GM18867 (cell line): Measurements from ENCODE around the gene GNAI2.
"Not testable (repeated sequence)": the region's sequence is repeated elsewhere in the genome, so short reads cannot be mapped to it uniquely, and the experiment has no call there.

Experiments
- ATAC-seq: cut with Tn5 transposase; IDR thresholded peaks from one replicate; pipeline ENCODE4 v1.9.1; 2021; ENCODE audit warnings: mild to moderate bottlenecking, moderate library complexity; ENCODE audit not compliant: unreplicated experiment

The GNAI2 gene

DNA sequence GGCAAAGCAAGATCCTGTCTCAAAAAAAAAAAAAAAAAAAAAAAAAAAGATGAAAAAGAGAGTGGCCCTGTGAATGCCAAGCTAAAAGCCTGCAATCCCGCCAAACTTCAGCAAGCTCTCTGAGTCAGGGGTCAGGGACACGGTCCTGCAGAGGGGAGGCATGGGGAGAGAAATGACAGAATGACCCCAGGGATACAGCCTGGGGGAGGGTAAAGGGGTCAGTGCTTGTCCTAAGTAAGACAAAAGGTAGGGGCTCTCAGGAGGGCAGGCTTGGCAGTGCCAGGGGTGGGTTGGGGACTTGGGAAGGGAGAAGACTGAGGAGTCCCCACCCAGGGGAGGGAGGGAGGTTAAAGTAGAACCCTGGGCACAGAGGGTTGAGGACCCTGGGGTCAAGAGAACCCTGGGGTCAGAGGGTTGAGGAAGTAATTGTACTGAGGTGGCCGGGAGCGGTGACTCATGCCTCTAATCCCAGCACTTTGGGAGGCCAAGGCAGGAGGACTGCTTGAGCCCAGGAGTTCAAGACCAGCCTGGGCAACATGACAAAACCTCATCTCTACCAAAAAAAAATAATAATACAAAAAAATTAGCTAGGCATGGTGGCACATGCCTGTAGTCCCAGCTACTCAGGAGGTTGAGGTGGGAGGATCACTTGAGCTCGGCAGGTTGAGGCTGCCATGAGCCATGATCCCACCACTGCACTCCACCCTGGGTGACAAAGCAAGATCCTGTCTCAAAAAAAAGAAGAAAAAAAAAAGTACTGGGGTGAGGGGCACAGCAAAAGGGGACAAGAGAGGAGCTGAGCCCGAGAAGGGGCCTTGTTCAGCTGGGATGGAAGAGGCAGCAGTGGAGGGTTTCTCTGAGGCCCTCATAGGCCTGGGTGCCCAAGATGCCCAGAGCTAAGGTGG is 27.7 kb downstream of the GNAI2 start:
- ATAC-seq, result no peak

DNA sequence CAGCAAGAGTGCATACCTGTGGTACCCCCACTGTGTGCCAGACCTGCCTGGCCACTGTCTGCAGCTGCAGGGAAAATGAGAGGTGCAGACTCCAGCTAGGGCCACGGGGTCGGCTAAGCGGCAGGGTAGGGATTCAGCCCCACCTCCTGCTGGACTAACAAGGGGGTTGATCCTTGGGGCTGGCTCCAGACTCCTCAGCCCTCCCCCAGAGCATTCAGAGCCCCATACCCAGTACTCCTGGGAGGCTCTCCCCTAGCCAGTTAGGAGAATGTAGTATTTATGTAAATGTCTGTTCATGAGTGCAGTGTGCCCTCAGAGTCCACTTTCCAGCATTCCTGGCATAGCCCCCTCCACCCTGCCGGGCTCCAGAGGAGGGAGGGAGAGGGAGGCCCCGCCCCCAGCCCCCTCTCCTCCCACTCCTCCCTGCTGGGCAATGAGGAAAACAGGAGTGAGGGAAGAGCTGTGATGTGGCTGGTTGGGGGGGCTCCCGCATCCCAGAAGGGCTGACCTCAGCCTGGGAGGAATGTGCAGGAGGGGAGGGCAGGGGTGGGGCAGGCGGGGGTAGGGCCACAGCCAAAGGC is 28.5 kb downstream of the GNAI2 start:
- ATAC-seq, result no peak

DNA sequence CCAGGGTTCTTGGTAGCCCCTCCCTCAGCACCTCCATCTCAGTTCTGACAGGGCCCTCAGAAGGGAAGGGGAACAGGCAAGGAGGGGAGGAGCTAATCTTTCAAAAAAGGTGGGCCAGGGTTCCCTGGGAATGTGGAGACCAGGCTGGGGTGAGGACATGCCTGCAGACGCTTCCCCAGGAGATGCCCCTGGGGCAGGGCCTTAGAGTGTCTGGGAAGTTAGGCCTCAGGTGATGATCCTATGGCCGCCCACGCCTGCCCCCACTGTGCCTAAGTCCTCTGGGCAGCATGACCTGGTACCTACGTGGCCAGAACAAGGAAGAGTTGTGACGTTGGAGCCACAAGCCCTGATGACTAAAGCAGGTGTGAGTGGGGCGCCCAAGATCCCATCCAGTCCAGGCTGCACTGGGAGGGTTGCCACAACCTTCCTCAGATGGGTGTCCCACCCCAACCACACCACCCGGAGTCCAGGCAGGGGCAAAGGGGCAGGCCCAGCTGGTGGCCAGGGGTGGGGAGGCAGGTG is 29.0 kb downstream of the GNAI2 start:
- no peak for ATAC-seq

DNA sequence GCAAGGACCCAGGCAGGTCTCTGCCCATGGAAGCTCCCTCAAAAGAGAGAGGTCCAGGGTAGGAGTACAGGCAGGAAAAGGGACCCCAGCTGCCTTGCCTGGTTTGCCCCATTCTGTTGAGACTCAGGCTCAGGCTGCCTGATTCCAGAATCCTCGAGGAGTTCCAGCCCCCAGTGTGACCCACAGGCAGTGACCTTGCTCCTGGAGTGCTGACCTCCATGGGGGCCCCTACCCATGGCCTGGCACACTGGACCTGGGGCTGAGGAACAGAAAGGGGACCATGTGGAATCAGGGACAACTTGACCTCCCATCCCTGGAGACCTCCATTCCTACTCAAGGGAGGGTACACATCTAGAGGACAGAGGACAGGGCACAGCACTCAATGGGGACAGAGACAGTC is 29.6 kb downstream of the GNAI2 start:
- ATAC-seq, result no peak

DNA sequence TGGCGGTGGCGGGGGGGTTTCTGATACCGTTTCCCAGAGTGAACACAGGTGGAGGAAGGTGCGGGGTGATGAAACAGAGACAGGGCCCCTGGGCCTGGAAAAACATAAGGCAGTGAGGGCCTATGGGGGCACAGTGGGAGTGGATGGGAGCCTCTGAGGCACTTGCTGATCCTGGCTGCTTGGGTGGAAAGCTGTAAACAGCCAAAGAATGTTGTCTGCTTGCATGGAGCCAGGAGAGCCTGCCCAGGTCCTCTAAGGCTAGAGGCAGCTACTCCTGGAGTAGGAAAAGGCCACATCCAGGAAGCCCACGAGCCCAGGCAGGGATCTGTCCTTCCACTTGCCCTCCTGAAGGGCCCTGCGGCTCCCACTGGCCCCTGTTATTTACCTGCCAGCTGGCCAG is 30.0 kb downstream of the GNAI2 start:
- no peak for ATAC-seq

DNA sequence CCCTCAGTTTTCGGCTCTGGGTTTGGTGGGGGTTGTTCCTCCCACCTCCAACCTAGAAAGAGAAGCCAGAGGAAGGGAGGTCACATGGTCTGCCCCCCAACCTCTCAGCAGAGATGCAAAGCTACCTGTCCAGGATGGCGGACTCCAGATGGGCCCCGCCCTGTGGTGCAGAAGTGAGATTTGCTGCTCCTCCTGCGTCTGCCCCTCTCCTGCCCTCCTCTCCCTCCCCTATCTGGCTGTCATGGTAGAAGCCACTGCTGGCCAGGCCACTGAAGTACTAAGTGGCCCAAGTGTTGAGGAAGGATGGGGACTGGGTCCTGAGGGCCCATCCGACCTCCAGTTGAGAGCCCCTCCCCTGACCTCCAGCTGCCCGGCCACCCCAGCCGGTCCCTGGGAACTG is 30.8 kb downstream of the GNAI2 start:
- no peak for ATAC-seq

DNA sequence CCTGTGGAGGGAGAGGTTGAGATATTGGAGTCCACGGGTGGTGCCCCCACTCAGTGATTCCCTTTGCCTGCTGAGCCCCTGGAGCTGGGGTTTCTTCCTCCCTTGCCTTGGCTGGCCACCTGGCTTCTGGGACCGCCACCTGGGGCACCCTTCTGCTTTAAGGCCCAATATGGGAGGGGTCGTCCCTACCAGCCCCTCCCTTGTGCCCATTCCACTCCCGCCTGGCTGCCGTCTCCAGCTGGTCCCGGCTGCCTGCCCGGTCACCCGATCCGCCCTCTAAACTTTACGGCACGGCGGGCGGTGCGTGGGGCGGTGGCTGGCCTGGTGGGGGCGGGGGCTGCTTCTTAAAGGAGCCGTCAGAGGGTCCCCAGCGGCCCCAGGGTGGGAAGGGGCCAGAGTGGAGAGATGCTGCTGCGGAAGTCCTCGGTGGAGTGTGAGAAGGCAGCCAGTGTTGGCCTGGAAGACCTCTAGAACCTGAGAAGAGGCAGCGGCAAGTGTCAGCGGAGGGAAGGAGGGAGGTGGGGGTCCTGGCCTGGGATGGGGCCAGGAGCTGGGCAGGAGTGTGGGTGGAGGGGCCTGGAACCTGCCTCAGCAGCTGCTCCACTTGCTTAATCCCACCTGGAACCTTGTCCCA is 31.4 kb downstream of the GNAI2 start:
- no peak for ATAC-seq

DNA sequence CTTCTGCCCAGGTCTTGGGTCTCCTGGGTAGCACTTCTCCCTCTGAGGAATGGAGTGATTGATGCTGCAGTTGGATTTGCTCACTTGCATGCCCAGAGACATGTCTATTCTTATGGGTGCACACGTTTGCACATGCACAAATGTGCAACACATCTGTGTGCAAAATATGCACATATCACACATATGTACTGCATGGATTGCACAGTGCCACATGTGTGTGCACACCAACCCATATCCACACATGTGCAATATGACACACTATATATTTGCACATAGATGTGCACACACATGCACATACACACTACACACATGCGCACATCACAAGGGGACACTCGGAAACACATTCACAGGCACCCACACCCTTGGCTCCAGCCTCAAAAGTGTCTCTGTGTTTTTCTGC is 32.3 kb downstream of the GNAI2 start:
- no peak for ATAC-seq

DNA sequence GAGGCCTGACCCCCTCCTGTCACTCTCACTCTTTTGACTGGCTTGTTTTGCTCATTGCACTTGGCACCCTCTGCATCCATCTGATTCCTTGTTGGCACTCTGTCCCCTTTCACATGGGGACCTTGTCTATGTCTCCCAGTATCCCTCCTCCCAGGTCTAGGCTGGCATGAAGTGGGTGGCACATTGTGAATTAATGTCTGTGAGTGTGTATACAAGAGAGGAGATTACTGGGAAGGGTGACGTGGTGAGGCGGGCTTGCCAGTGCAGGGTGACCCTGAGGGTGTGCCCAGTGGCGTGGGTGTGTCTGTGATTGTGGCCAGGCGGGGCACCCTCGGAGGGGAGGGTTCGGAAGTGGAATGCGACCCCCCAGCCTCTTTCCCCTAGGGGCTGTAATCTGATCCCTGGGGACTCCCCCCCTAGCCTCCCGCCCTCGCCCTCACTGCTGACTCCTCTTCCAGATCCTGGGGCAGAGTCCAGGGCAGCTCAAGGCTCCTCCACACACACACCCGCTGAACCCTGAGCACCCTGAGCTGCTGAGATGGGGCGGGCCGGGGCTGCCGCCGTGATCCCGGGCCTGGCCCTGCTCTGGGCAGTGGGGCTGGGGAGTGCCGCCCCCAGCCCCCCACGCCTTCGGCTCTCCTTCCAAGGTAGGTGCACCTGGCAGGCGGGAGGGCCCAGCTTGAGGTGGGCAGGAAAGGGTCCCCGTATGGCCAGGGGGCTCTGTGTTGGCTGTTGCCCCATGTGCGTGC is 32.9 kb downstream of the GNAI2 start, which contains the start of gene SEMA3B:
TSS of gene SEMA3B (plus strand) at position 445 of the 749 bp plus-strand sequence. CDS start at position 539, 94 bp downstream.
- ATAC-seq, result no peak

DNA sequence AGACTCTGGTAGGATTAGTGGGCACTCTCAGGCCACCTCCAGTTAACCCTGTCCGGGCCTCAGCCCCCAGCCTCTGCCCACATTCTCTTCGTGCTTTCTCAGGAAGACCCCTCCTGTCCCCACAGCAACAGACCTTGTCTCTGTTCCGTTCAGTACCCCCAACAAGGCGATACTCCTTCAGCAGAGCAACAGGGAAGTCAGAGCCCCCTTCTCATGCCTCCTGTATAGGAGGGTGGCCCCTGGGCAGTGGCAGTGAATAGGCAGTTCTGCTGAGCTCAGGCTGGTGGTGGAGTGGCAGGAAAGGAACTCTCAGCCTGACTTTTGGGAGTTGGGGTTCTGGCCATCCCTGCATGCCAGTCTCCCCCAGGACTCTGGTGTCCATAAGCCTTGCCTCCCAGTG is 33.5 kb downstream of the GNAI2 start:
- no peak for ATAC-seq

DNA sequence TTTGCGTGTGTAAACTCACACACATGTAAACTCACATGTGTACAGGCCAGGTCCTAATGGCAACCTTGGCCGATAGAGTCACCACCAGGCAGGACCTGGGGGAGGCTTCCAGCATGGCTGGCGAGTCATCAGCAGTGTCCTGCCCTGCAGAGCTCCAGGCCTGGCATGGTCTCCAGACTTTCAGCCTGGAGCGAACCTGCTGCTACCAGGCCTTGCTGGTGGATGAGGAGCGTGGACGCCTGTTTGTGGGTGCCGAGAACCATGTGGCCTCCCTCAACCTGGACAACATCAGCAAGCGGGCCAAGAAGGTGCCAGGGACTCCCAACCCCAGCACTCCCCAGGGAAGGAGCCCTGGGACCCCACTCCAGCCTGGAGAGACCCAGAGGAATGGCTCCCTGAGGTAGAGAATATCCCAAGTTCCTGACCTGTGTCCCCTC is 34.0 kb downstream of the GNAI2 start:
- no peak for ATAC-seq

DNA sequence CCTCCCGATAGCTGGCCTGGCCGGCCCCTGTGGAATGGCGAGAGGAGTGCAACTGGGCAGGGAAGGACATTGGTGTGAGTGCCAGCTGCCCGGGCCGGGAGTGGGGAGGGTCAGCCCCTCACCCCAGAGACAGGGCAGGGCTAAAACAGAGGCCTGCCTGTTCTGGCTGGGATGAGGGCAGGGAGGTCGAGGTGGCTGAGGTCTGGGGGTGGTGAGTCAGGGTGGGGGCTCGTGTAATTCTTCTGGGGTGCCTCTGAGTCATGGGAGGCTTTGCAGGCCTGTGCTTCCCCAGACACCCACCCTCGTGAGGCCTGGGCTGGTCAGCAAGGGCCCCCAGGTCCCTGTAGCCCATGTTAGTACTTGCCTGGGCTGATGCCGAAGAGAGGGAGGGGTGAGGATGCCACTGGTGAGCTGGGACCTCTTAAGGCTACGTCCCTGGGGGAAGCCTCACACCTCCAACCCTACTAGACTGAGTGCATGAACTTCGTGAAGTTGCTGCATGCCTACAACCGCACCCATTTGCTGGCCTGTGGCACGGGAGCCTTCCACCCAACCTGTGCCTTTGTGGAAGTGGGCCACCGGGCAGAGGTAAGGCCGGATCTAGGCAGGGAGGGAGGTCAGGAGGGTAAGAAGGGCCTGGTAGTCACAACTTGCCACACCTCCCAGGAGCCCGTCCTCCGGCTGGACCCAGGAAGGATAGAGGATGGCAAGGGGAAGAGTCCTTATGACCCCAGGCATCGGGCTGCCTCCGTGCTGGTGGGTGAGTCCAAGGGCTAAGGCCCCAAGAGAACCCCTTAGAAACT is 34.6 kb downstream of the GNAI2 start:
- ATAC-seq, result no peak

DNA sequence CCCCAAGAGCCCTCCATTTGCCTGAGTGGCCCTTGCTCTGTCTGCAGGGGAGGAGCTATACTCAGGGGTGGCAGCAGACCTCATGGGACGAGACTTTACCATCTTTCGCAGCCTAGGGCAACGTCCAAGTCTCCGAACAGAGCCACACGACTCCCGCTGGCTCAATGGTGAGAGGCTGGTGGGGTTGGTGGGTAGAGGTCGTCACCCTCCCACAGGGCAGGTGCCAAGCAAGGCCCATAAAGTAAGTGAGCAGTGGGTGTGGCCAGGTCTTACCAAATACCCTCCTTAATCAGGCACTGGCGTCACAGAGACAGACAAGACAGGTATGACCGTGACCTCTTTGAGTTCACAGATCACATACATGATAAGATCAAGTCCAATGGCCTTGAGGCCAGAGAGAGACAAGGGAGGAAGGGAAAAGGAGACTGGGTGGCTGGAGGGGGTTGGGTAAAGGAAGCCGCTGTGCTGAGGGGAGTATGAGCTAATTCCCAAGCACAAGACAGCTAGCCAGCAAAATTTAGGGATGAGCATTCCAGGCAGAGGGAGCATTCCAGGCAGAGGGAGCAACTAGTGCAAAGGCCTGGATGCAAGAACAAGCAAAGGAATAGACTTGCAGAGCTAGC is 35.4 kb downstream of the GNAI2 start:
- ATAC-seq, result no peak

DNA sequence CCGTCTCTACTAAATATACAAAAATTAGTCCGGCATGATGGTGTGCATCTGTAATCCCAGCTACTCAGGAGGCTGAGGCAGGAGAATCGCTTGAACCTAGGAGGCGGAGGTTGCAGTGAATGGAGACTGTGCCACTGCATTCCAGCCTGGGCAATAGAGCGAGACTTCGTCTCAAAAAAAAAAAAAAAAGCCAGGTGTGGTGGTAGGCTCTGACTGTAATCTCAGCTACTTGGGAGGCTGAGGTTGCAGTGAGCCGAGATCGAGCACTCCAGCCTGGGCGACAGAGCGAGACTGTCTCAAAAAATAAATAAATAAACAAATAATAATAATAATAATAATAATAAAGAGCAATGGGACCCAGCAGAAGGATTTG is 36.5 kb downstream of the GNAI2 start:
- not testable (repeated sequence) for ATAC-seq

DNA sequence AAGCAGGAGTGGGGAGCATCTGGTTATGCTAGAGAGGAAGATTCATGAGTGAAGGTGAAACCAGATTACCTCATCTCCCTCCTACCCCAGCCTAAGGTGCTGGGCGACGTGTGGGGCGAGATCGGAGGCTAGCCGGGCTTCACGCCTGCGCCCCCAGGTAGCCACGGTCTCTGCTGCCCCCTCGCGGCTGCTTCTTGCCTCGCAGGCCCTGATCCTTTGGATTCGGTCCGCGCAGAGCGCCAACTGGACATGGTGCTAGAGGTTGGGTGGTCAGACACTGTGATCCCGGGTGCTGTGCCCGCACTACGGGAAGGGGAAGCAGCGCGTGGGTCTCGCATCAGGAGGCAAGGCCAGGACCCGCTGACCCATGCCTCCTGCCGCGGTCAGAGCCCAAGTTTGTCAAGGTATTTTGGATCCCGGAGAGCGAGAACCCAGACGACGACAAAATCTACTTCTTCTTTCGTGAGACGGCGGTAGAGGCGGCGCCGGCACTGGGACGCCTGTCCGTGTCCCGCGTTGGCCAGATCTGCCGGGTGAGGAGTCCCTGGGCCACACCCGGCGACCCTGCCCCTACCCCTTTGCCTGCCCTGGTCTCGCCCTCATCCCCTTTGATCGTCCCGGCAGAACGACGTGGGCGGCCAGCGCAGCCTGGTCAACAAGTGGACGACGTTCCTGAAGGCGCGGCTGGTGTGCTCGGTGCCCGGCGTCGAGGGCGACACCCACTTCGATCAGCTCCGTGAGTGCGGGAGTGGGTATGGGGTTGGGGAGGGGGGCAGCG is 37.1 kb downstream of the GNAI2 start:
- no peak for ATAC-seq

DNA sequence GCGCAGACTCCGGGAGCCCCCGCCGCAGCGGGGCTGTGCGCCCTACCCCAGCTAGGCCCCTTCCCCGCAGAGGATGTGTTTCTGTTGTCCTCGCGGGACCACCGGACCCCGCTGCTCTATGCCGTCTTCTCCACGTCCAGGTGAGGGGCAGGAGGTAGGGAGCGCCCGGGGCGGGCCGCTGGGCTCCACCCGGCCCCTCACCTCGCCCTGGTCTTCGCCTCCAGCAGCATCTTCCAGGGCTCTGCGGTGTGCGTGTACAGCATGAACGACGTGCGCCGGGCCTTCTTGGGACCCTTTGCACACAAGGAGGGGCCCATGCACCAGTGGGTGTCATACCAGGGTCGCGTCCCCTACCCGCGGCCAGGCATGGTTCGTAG is 37.7 kb downstream of the GNAI2 start:
- no peak for ATAC-seq

DNA sequence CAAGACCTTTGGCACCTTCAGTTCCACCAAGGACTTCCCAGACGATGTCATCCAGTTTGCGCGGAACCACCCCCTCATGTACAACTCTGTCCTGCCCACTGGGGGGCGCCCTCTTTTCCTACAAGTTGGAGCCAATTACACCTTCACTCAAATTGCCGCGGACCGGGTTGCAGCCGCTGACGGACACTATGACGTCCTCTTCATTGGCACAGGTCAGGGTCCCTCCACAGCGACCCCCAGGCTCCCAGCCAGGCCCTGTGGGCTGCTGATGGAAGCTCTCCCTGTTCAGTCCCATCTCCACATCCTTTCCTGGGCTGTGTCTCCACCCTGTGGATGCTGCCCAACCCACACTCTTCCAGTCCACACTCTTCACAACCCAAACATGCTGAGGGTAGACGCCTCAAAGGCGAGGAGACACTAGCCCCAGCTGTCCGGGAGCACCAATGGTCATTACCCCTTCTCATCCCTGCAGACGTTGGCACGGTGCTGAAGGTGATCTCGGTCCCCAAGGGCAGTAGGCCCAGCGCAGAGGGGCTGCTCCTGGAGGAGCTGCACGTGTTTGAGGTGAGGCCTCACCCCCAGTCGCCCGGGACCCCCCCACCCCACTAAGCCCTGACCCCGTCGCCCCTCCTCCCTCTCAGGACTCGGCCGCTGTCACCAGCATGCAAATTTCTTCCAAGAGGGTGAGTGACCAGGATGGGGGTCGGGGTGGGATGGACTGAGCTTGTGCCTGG is 38.5 kb downstream of the GNAI2 start:
- no peak for ATAC-seq
